GM12878 (cell line): ENCODE measurements around the gene GYG2. TPM values are rescaled to one million over a fixed set of nuclear protein-coding genes. Genes with fewer than 3 reads are reported as not detected.

ENCODE experiments used
- ATAC-seq: fragments of 200-7000 bp; cut with Tn5 transposase; 3 replicates; pipeline ENCODE4 v1.9.1; 2020; ENCODE audit warnings: mild to moderate bottlenecking, moderate library complexity
- BruUV-seq: library from RNA; stranded (reverse); fragments of 400-500 nt; replicated peaks from 2 replicates; lab custom pipeline; 2021; lab: Mats Ljungman, UMichigan
- CTCF ChIA-PET: fragments of 300-600 bp; sonication (Branson Sonifier 250); formaldehyde crosslinking; extraction: SDS; loops from one replicate; lab custom pipeline; 2021; ENCODE audit warnings: inconsistent platforms; lab: Yijun Ruan, JAX
- POLR2A ChIA-PET: fragments of 350-600 bp; formaldehyde crosslinking; extraction: SDS; loops from one replicate; lab custom pipeline; 2021; ENCODE audit warnings: inconsistent platforms; lab: Charles Lee
- RAD21 ChIA-PET: fragments of 300-600 bp; sonication (Branson Sonifier 250); formaldehyde crosslinking; loops from one replicate; lab custom pipeline; 2023; ENCODE audit warnings: antibody characterized with exemption; ENCODE audit not compliant: unreplicated experiment; lab: Charles Lee
- SMC1A ChIA-PET: fragments of 300-600 bp; sonication (Branson Sonifier 250); formaldehyde crosslinking; loops from one replicate; lab custom pipeline; 2023; ENCODE audit not compliant: unreplicated experiment, uncharacterized antibody; lab: Charles Lee
- DNase-seq: peaks from one replicate; pipeline ENCODE4 v3.0.0-alpha.2; 2011; ENCODE audit warnings: low read depth, low spot score
- FAIRE-seq: peaks from 3 replicates; lab custom pipeline; 2011; peaks lifted over from hg19 to GRCh38; lab: Jason Lieb, UNC
- H2AFZ ChIP-seq: 2 replicates; pipeline ENCODE4 v1.6.0; 2011; ENCODE audit warnings: low read depth, low read length, control low read depth; ENCODE audit not compliant: control insufficient read depth
- H3K27ac ChIP-seq: 2 replicates; pipeline ENCODE4 v1.5.1; 2011; ENCODE audit warnings: control low read depth; ENCODE audit not compliant: control insufficient read depth, insufficient read depth
- H3K27me3 ChIP-seq, 2 experiments: replicated peaks in 1 of 2; 2 replicates each; pipeline versions ENCODE4 v1.6.0 to v1.6.1; 2011; ENCODE audit warnings: low read length in 1 of 2; ENCODE audit not compliant: control insufficient read depth in 2 of 2, insufficient read depth in 2 of 2
- H3K36me3 ChIP-seq, 2 experiments: 2 replicates each; pipeline ENCODE4 v1.5.1; 2011; ENCODE audit warnings: low read length in 1 of 2; ENCODE audit not compliant: control insufficient read depth in 2 of 2, insufficient read depth in 2 of 2
- H3K4me1 ChIP-seq: 2 replicates; pipeline ENCODE4 v1.6.1; 2011; ENCODE audit warnings: mild to moderate bottlenecking, low read length, moderate library complexity, mixed read lengths; ENCODE audit not compliant: control insufficient read depth, insufficient read depth
- H3K4me2 ChIP-seq: 2 replicates; pipeline ENCODE4 v1.6.0; 2011; ENCODE audit warnings: control low read depth; ENCODE audit not compliant: control insufficient read depth, insufficient read depth
- H3K4me3 ChIP-seq: fragments of 200-600 bp; sonication (generic); 2 replicates; pipeline ENCODE4 v1.5.1; 2016
- H3K79me2 ChIP-seq: 2 replicates; pipeline ENCODE4 v1.6.0; 2011; ENCODE audit warnings: low read length; ENCODE audit not compliant: control insufficient read depth, insufficient read depth
- H3K9ac ChIP-seq: 2 replicates; pipeline ENCODE4 v1.8.0; 2011; ENCODE audit warnings: low read length, control low read depth, mixed read lengths; ENCODE audit not compliant: control insufficient read depth, insufficient read depth
- H3K9me3 ChIP-seq: replicated peaks from 3 replicates; pipeline ENCODE4 v1.5.1; 2011; ENCODE audit warnings: mild to moderate bottlenecking, low read length; ENCODE audit not compliant: control insufficient read depth, insufficient read depth
- H4K20me1 ChIP-seq: 2 replicates; pipeline ENCODE4 v1.6.0; 2011; ENCODE audit not compliant: control insufficient read depth, insufficient read depth
- CHD2 ChIP-seq: IDR thresholded peaks from 2 replicates; pipeline ENCODE4 v1.6.1; 2011; ENCODE audit warnings: low read depth, low read length, improper control_type of control experiment, borderline replicate concordance
- EGR1 ChIP-seq, 2 experiments: IDR thresholded peaks; 1 replicate in 1 of 2; 2 replicates in 1 of 2; pipeline ENCODE4 v1.6.1; 2011 to 2012; ENCODE audit warnings: low read depth in 2 of 2, low read length in 2 of 2, borderline replicate concordance in 1 of 2, mild to moderate bottlenecking in 1 of 2, moderate library complexity in 1 of 2
- EP300 ChIP-seq, 2 experiments: fragments of 150-350 bp in 1 of 2; IDR thresholded peaks; 2 replicates each; pipeline ENCODE4 v1.6.1; 2011 to 2012; ENCODE audit warnings: low read depth in 2 of 2, low read length in 2 of 2, borderline replicate concordance in 1 of 2, improper control_type of control experiment in 1 of 2, inconsistent platforms in 1 of 2; ENCODE audit not compliant: control insufficient read depth in 1 of 2
- GABPA ChIP-seq: IDR thresholded peaks from 2 replicates; pipeline ENCODE4 v1.6.1; 2014; ENCODE audit warnings: antibody characterized with exemption, low read depth, mild to moderate bottlenecking, inconsistent platforms
- KAT2A ChIP-seq: conservative IDR thresholded peaks from 2 replicates; pipeline ENCODE4 v1.6.1; 2011; ENCODE audit warnings: low read depth, low read length; ENCODE audit not compliant: control insufficient read depth
- NFIC ChIP-seq: IDR thresholded peaks from 2 replicates; pipeline ENCODE4 v1.6.1; 2012; ENCODE audit warnings: low read depth, mild to moderate bottlenecking, inconsistent platforms, low read length, moderate library complexity
- PAX8 ChIP-seq: fragments of 450-650 bp; IDR thresholded peaks from 2 replicates; pipeline ENCODE4 v1.6.1; 2017; ENCODE audit warnings: mild to moderate bottlenecking, moderate library complexity
- POLR2AphosphoS5 ChIP-seq: IDR thresholded peaks from 2 replicates; pipeline ENCODE4 v1.6.1; 2011; ENCODE audit warnings: mild to moderate bottlenecking, low read length, inconsistent platforms
- PRDM15 ChIP-seq: fragments of 450-650 bp; formaldehyde crosslinking; IDR thresholded peaks from 2 replicates; pipeline ENCODE4 v1.4.0; 2020; ENCODE audit warnings: mild to moderate bottlenecking, moderate library complexity
- STAT1 ChIP-seq: fragments of 450-650 bp; conservative IDR thresholded peaks from 2 replicates; pipeline ENCODE4 v1.6.1; 2014; ENCODE audit warnings: antibody characterized with exemption, mild to moderate bottlenecking
- STAT3 ChIP-seq: IDR thresholded peaks from 2 replicates; pipeline ENCODE4 v1.6.1; 2011; ENCODE audit warnings: low read depth, low read length, improper control_type of control experiment
- SUZ12 ChIP-seq: fragments of 200-600 bp; sonication (generic); IDR thresholded peaks from one replicate; pipeline ENCODE4 v1.6.1; 2018; ENCODE audit warnings: antibody characterized with exemption, mild to moderate bottlenecking; ENCODE audit not compliant: unreplicated experiment
- TCF12 ChIP-seq: IDR thresholded peaks from 2 replicates; pipeline ENCODE4 v1.6.1; 2011; ENCODE audit warnings: low read depth, mild to moderate bottlenecking, low read length
- ZBTB4 ChIP-seq: fragments of 450-650 bp; formaldehyde crosslinking; IDR thresholded peaks from 2 replicates; pipeline ENCODE4 v1.4.0; 2022; ENCODE audit warnings: mild to moderate bottlenecking, moderate library complexity
- ZNF274 ChIP-seq: IDR thresholded peaks from one replicate; pipeline ENCODE4 v1.8.0; 2011; ENCODE audit not compliant: insufficient read length, insufficient read depth
- WGBS: methylation state at CpG from one replicate; pipeline ENCODE4 v1.1.6; 2016; ENCODE audit warnings: low lambda C conversion rate; ENCODE audit not compliant: insufficient replicate concordance, insufficient coverage; ENCODE audit errors: missing lambda C conversion rate; 5-methylcytosine and 5-hydroxymethylcytosine counted together
- in situ Hi-C: fragments of 300-500 bp; cut with MboI; formaldehyde crosslinking; loops from 9 replicates; pipeline ENCODE4 v1.14.3; 2018; ENCODE audit warnings: mixed read lengths
- intact Hi-C: fragments of 100-400 bp; cut with micrococcal nuclease; formaldehyde crosslinking; loops from one replicate; pipeline ENCODE4 v1.14.2; 2022; ENCODE audit not compliant: unreplicated experiment
- polyA plus RNA-seq, 11 experiments: library from polyadenylated mRNA; depleted of rRNA in 4 of 11; unstranded in 6 of 11; stranded (reverse) in 5 of 11; fragments of >200 nt; fragmentation: Nextera tagmentation in 4 of 11; fragmentation: Illumina TruSeq in 1 of 11; extraction: Ambion mirVana in 4 of 11; extraction: Trizol in 1 of 11; gene quantifications; 1 replicate in 1 of 11; 2 replicates in 10 of 11; pipeline versions ENCODE4 v1.2.1 to v1.2.3, GENCODE V29; 2011 to 2016; ENCODE audit warnings: inconsistent platforms in 2 of 11, missing spikeins in 2 of 11, low read depth in 1 of 11
- total RNA-seq, 4 experiments: library from RNA; depleted of rRNA in 3 of 4; stranded (reverse); fragments of >200 nt in 3 of 4; fragmentation: Illumina TruSeq in 1 of 4; extraction: Trizol in 1 of 4; gene quantifications; 2 replicates each; pipeline versions ENCODE4 v1.2.1 to v1.2.3, GENCODE V29; 2013 to 2021
- TF ChIP-seq, protein P1 (sequence below): IDR thresholded peaks from 2 replicates; pipeline ENCODE4 v1.6.1; 2011; ENCODE audit warnings: mild to moderate bottlenecking, low read depth, low read length, moderate library complexity; ENCODE audit not compliant: insufficient replicate concordance

Gene GYG2
- total and polyA plus RNA-seq, 10 of the 15 experiments (the other 5 are each of a cell fraction or from before 2014, with no cell fraction given) = 0.05 TPM; not detected in 9

DNA sequence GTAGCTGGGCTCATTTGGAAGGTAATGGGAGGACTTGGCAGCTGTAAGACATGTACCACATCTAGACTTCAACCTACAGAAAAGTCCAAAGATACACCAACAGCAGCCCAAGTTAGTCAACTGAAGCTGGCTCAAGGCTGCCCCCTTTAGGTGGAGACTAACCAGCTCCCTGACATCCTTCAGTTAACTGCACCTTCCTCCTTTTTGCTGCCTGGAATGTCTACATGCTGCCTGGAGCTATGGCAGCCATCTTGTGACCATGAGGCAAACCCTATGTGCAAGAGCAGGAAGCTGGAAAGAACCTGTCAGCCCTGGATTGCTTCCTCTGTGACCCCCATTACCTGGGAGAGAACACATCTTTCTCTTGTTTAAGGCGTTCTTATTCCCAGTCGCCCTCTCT lies 74.6 kb downstream of the GYG2 start (continued):
- TF ChIP-seq GABPA (no peak), PRDM15 (CRISPR knock-in tag) (no peak), ZNF274 (no peak), NFIC (no peak), TCF12 (no peak), KAT2A (no peak), POLR2AphosphoS5 (no peak), STAT1 (no peak)
- TF ChIP-seq, protein P1, sequence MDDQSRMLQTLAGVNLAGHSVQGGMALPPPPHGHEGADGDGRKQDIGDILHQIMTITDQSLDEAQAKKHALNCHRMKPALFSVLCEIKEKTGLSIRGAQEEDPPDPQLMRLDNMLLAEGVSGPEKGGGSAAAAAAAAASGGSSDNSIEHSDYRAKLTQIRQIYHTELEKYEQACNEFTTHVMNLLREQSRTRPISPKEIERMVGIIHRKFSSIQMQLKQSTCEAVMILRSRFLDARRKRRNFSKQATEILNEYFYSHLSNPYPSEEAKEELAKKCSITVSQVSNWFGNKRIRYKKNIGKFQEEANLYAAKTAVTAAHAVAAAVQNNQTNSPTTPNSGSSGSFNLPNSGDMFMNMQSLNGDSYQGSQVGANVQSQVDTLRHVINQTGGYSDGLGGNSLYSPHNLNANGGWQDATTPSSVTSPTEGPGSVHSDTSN = no peak

- SMC1A ChIA-PET = no interaction called here
- H2AFZ ChIP-seq = no peak overlapping the region
- ATAC-seq = no peak
- in situ Hi-C loops = no loop called here
- H4K20me1 ChIP-seq = no peaks in the 10 kb centered on the region
- RAD21 ChIA-PET = no interaction called here
- intact Hi-C loops = no loop called here
- CTCF ChIA-PET = no interaction called here
- H3K27ac ChIP-seq = no peak overlapping the region
- no peaks in the 10 kb centered on the region; the same call in 1 of the 3 replicates for H3K9me3 ChIP-seq
- POLR2A ChIA-PET = no interaction called here
- H3K36me3 ChIP-seq = no peaks in the 10 kb centered on the region
- no peak overlapping the region for H3K4me2 ChIP-seq
- BruUV-seq = no TSS peak
- no peak overlapping the region for H3K4me3 ChIP-seq
- WGBS = 59% methylated on average over 23 of the region's 27 CpGs
- no peak overlapping the region for H3K9ac ChIP-seq
- no peaks in the 10 kb centered on the region for H3K79me2 ChIP-seq
- H3K27me3 ChIP-seq = no peaks in the 10 kb centered on the region
- no peaks in the 10 kb centered on the region for H3K4me1 ChIP-seq
- FAIRE-seq = no peak
- no peak for DNase-seq
- TF ChIP-seq SUZ12 (no peak), CHD2 (no peak), EGR1 (IDR thresholded peaks at IDR 0.05; ENCODE audit: borderline replicate concordance in 1 of 2, low read depth in 2 of 2, low read length in 2 of 2) (no peak), ZBTB4 (CRISPR knock-in tag) (no peak), STAT3 (no peak), EP300 (IDR thresholded peaks at IDR 0.05; ENCODE audit: borderline replicate concordance in 1 of 2, control insufficient read depth in 1 of 2, low read depth in 2 of 2, low read length in 2 of 2) (no peak), PAX8 (no peak)
These were observed 78.6 kb downstream of the GYG2 start for GRCh38 chrX:2907295-2907694.
